Omental fat pad (tissue), 4 donors: ENCODE results near the gene CASP6. TPM values are rescaled to one million over a fixed set of nuclear protein-coding genes. Genes with fewer than 3 reads are reported as not detected.

Experiments used
- ATAC-seq: fragments of 150-250 bp; one replicate; pipeline ENCODE4 v1.9.1; 2016; ENCODE audit warnings: mild to moderate bottlenecking, moderate library complexity; ENCODE audit not compliant: low FRiP score
- DNase-seq: peaks from one replicate; pipeline ENCODE4 v3.0.0-alpha.2; 2019; ENCODE audit warnings: low spot score
- total RNA-seq, 4 donors: library from RNA; depleted of rRNA; stranded (reverse); fragments of >200 nt; gene quantifications; one replicate each; pipeline ENCODE4 v1.1.0, GENCODE V29; 2016
- TF ChIP-seq, protein P1 (sequence below), 3 donors: fragments of 450-650 bp; IDR thresholded peaks; one replicate each; pipeline ENCODE4 v1.5.1; 2016 to 2017; ENCODE audit warnings: antibody characterized with exemption in 3 of 3, mild to moderate bottlenecking in 3 of 3, moderate library complexity in 2 of 3

The CASP6 gene
- total RNA-seq, 4 donors from 2014 or later = 9.4 to 24.8 (median 15.7) TPM

DNA sequence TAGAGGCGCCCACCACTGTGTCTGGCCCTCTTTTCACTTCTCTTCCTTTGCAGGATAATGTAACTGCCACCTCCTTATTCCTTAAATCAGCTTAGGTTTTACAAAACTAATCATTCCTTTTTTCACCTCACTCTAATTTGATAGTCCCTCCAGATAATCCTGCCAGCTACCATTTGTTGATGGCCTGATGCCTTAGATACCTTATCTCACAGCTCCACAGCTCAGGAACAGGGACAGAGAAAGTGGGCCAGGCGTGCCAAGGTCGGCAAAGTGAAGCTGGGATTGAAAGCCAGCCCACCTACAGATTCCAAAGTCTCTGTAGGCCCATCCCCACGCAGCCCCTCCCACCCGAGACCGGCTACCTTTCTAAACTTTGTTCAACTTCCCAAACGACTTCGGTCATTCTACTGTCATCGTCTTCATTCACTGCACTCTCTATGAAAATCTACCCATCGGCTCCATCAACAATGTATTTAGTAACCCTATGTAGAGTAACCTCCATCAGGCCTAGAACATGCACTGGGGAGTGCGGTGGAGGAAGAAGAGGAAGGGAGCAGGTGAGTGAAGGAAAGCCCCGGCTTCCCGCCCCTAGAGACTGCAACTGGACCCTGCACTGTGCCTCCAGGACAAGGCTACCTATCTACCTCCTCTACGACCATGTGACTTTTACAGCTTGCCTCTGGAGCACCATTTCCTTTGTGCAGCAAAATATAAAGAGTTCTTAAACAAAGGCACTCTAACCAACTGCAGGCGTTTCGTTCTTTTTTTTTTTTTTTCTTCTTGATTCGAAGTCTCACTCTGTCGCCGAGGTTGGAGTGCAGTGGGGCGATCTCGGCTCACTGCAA, 1.5 kb downstream of the CASP6 start:
- DNase-seq (no peak), ATAC-seq (no peak)

DNA sequence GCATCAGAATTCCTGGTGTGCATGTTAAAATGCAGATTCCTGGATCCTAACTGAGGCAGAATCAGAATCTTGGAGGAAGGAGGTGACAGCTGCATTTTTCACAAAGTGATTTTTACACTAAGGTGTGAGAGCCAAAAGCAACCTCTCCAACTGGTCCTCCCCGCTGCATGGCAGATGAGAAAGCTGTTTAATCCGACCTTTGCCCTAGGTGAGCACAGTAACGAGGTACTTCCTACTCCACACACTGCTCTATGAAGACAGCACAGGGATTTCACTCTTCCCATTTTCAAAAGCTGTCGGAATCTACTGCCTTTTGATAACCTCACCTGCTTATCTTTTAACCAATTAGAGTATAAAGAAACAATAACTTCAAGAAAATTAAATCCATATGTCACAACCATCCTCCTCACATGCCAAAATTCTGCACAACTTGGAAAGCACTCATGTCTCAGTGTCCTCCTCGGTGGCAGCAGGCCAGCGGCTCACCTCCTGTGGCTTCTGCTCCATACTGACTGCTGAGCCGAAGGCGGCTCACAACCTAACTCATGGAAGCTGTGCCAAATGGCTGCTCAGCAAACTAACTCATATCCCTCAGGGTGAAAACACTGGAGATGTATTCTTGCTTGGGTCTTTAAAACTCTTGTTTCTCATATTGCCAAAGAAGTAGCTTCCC, 3.6 kb downstream of the CASP6 start:
- no peak for ATAC-seq
- TF ChIP-seq, protein P1, sequence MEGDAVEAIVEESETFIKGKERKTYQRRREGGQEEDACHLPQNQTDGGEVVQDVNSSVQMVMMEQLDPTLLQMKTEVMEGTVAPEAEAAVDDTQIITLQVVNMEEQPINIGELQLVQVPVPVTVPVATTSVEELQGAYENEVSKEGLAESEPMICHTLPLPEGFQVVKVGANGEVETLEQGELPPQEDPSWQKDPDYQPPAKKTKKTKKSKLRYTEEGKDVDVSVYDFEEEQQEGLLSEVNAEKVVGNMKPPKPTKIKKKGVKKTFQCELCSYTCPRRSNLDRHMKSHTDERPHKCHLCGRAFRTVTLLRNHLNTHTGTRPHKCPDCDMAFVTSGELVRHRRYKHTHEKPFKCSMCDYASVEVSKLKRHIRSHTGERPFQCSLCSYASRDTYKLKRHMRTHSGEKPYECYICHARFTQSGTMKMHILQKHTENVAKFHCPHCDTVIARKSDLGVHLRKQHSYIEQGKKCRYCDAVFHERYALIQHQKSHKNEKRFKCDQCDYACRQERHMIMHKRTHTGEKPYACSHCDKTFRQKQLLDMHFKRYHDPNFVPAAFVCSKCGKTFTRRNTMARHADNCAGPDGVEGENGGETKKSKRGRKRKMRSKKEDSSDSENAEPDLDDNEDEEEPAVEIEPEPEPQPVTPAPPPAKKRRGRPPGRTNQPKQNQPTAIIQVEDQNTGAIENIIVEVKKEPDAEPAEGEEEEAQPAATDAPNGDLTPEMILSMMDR (IDR thresholded peaks at IDR 0.05) = no peak
- no peak for DNase-seq

More for the DNA sequence above, 1.5 kb downstream of the CASP6 start:
- TF ChIP-seq, protein P1 (IDR thresholded peaks at IDR 0.05) = no peak

DNA sequence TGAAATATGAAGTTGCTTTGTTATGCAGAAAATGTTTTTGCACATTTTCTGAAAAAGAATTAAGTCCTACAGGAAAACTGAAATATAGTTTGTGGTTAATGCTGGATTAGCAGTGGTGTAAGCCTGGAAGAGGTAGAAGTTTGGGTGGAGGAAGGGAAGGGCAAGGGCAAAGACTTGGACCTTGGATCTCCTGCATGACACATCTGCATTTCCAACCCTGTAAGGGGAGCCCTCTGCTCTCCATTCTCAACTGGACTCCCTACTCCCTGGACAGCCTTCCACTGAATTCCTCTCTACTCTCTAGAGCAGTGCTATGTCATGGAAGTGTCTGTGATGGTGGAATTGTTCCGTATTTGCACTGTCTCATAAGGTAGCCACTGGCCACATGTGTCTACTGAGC, 4.6 kb downstream of the CASP6 start:
- ATAC-seq (no peak), DNase-seq (no peak)
- TF ChIP-seq, protein P1 (IDR thresholded peaks at IDR 0.05) = no peak

DNA sequence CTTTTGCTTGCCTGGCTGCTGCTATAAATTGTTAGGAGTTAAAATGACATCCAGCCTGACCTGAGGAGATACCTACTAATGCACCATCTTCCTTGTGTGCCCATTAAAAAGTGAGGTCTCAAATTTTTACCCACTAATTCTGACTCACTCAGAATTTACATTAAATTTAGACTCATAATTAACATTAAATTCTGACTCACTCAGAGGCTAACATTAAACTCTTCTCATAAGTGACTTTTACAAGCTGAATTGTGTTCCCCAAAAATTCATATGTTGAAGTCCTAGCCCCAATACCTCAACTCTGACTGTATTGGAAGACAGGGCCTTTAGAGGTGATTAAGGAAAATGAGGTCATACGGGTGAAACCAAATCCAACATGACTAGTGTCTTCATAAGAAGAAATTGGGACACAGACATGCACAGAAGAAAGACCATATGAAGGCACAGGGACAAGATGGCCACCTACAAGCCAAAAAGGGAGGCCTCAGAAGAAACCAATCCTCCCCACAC, 11.8 kb downstream of the CASP6 start:
- DNase-seq (no peak), ATAC-seq (no peak)
- TF ChIP-seq, protein P1 (IDR thresholded peaks at IDR 0.05) = no peak

DNA sequence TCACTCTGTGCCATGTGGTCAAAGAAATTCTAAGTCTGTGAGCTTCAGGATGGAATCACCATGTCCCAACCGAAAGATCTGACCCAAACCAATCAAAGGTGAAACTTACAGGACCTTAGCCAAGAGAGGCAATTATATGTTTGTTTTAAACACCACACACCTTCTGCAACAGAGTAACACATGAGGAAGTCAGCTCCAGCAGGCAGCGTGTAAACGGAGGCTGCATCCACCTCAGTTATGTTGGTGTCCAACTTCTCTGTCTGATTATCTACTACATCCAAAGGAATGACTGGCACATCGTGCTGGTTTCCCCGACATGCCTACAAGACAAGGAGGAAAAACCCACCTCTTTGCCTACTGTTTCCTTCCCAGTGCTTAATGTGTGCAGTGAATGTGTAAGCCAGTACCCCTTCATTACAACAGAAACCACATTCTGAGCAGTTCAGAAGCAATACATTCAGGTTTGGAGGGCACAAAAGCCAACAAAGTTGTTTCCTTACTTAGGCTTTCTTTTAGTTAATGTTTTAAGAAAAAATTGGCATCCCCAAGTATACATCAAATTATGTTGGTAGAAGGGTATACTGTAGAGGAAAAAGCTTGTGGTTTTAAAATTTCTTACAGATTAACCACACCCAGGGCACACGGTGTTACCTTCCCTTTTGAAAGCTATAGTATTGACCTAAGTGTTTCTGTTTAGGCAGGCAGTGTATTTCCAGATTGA, 12.4 kb downstream of the CASP6 start:
- TF ChIP-seq, protein P1 (IDR thresholded peaks at IDR 0.05) = no peak
- ATAC-seq = no peak
- DNase-seq = no peak

DNA sequence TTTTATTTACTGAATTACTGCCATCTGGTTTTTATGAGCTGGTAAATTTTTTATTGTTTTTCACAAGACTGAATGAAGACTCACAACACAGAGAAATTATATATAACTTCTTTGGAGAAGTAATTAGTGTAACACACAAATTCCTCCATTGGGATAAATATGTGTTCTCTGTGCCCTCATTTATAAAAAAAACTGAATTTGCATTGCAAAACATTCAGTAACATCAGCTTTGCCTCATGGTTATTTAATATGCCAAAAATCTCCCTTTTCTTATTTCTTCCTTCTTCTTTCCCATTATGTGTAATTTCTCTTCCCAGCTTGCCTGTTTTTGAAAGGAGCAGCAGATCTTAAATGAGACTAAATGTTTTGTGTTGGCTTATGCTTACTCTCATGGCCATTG, 18.5 kb downstream of the CASP6 start:
- TF ChIP-seq, protein P1 (IDR thresholded peaks at IDR 0.05) = no peak
- ATAC-seq (no peak), DNase-seq (no peak)
